Fibroblast of the aortic adventitia (primary cell): ENCODE measurements around the gene IWS1. TPM values are rescaled to one million over a fixed set of nuclear protein-coding genes. Genes with fewer than 3 reads are reported as not detected.

Experiments used
- DNase-seq: peaks from one replicate; pipeline ENCODE4 v3.0.0-alpha.2; 2010; ENCODE audit warnings: low read depth
- H3K4me3 ChIP-seq: 2 replicates; pipeline ENCODE4 v1.5.1; 2011; ENCODE audit warnings: low read depth, mild to moderate bottlenecking, control low read depth, low read length, moderate library complexity
- CTCF ChIP-seq: IDR thresholded peaks from 2 replicates; pipeline ENCODE4 v1.5.1; 2011; ENCODE audit warnings: mild to moderate bottlenecking, low read length, control low read depth, inconsistent platforms; ENCODE audit not compliant: insufficient read depth
- total RNA-seq: library from RNA; depleted of rRNA; stranded (reverse); fragments of >200 nt; gene quantifications from 2 replicates; pipeline ENCODE4 v1.2.3, GENCODE V29; 2012; ENCODE audit warnings: low replicate concordance

IWS1 gene
- total RNA-seq, 1 donor, result 37.7 TPM

GRCh38 chr2:127451981-127452380 lies 74.3 kb downstream of the IWS1 start:
- TF ChIP-seq CTCF, result no peak
- no peak overlapping the region for H3K4me3 ChIP-seq
- DNase-seq, result no peak

GRCh38 chr2:127449898-127450297 lies 76.4 kb downstream of the IWS1 start:
- H3K4me3 ChIP-seq, result no peak overlapping the region
- TF ChIP-seq CTCF, result no peak
- DNase-seq, result no peak

- no peak for TF ChIP-seq CTCF
- no peak for DNase-seq
Observed at GRCh38 chr2:127449414-127449813, 76.9 kb downstream of the IWS1 start.

GRCh38 chr2:127448526-127448925 lies 77.8 kb downstream of the IWS1 start:
- peak; percentile 59 for DNase-seq
- no peak for TF ChIP-seq CTCF
- H3K4me3 ChIP-seq, result no peak overlapping the region

More at GRCh38 chr2:127449414-127449813, 76.9 kb downstream of the IWS1 start:
- no peak overlapping the region for H3K4me3 ChIP-seq

GRCh38 chr2:127439343-127439742 lies 86.9 kb downstream of the IWS1 start:
- no peak for TF ChIP-seq CTCF
- DNase-seq, result no peak
- H3K4me3 ChIP-seq, result no peak overlapping the region

GRCh38 chr2:127437781-127438726 lies 88.2 kb downstream of the IWS1 start:
- no peak for DNase-seq
- no peak for TF ChIP-seq CTCF
- H3K4me3 ChIP-seq, result no peak overlapping the region
